ENCODE measurements around the gene PPP3CA.
"Not testable (repeated sequence)": the region's sequence is repeated elsewhere in the genome, so short reads cannot be mapped to it uniquely, and the experiment has no call there.

PPP3CA gene

GRCh38 chr4:101009471-101009870 lies 337.9 kb downstream of the PPP3CA start:
- DNase-seq (ENCODE audit: low read depth in 2 of 2) = no peak

DNA sequence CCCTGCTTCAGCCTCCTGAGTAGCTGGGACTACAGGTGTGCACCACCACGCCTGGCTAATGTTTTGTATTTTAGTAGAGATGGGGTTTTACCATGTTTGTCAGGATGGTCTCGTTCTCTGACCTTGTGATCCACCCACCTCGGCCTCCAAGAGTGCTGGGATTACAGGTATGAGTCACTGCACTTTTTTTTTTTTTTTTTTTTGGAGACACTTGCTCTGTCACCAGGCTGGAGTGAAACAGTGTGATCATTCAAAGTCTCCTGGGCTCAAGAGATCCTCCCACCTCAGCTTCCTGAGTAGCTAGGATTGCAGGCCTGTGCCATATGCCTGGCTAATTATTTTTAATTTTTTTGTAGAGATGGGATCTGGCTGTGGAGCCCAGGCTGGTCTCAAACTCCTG lies 338.8 kb downstream of the PPP3CA start:
- no peak for DNase-seq (ENCODE audit: low read depth in 2 of 2)

DNA sequence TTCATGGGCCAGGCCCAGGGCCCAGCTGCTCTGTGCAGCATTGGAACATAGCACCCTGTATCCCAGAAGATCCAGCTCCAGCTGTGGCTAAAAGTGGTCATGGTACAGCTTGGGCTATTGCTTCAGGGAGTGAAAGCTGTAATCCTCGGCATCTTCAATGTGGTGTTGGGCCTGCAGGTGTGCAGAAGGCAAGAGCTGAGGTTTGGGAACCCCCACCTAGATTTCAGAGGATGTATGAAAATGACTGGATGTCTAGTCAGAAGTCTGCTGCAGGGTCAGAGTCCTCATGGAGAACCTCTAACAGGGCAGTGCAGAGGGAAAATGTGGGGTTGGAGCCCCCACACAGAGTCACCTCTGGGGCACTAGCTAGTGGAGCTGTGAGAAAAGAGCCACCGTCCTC lies 341.7 kb downstream of the PPP3CA start:
- DNase-seq (ENCODE audit: low read depth in 2 of 2) = no peak

DNA sequence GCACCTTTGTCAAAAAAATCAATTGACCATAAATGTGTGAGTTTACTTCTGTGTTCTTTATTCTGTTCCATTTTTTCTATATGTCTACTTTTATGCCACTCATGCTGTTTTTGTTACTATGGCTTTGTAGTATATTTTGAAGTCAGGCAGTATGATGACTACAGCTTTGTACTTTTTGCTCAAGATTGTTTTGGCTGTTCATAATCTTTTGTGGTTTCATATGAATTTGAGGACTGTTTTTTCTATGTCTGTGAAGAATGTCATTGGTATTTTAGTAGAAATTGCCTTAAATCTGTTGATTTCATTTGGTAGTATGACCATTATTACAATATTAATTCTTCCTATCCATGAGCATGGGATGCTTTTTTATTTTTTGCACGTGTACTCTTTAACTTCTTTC lies 346.8 kb downstream of the PPP3CA start:
- DNase-seq (ENCODE audit: low read depth in 2 of 2) = no peak

GRCh38 chr4:100995671-100996070 lies 351.7 kb downstream of the PPP3CA start:
- no peak for DNase-seq (ENCODE audit: low read depth in 2 of 2)

- DNase-seq (ENCODE audit: low read depth in 2 of 2) = not testable (repeated sequence)
Measured at GRCh38 chr4:100995002-100995401, 352.3 kb downstream of the PPP3CA start.

GRCh38 chr4:100991332-100992069 lies 355.8 kb downstream of the PPP3CA start:
- DNase-seq (ENCODE audit: low read depth in 2 of 2) = not testable (repeated sequence)

DNA sequence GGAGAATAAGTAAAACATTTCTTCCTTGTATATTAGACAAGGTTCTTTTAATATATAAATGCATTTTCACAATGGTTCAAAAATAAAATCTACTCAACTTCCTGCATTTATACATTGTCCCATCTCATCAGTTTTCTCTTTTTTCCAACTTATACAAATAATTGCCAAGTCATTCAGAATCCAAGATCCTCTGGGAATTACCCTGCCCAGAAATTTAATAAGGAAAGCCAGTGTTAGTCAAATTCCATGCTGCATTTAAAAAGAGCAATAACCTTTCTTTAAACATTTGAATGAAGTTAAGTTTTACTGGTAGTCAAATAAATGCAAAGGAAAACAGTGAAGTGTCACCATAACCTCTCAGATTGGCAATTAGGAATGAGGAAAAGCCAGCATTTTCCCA lies 357.9 kb downstream of the PPP3CA start:
- DNase-seq (ENCODE audit: low read depth in 2 of 2) = no peak

DNA sequence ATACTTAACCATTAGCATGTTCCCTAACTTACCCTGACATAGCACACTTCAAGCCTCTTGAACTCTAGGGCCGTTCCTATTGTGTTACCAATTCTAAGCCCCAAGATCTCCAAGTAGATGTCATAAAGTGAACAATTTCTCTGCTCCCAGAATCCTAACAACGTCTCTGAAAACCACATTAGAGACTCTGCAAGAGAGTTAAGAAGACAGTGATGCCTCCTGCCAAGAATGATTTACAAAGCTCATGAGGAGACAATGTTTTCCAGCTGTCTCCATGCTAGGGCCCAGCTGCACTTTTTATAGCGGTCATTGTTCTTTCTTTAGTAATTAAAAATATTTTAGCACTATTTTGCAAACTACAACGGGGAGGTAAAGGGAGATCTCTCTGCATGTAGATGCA lies 358.4 kb downstream of the PPP3CA start:
- DNase-seq (ENCODE audit: low read depth in 2 of 2) = no peak

GRCh38 chr4:100986360-100986868 lies 360.9 kb downstream of the PPP3CA start:
- no peak for DNase-seq (ENCODE audit: low read depth in 2 of 2)

- DNase-seq (ENCODE audit: low read depth in 2 of 2) = no peak
Measured at GRCh38 chr4:100985576-100985975, 361.8 kb downstream of the PPP3CA start.

- DNase-seq (ENCODE audit: low read depth in 2 of 2) = no peak
Measured at GRCh38 chr4:100984901-100985300, 362.4 kb downstream of the PPP3CA start.

GRCh38 chr4:100983426-100983825 lies 363.9 kb downstream of the PPP3CA start:
- no peak for DNase-seq (ENCODE audit: low read depth in 2 of 2)

DNA sequence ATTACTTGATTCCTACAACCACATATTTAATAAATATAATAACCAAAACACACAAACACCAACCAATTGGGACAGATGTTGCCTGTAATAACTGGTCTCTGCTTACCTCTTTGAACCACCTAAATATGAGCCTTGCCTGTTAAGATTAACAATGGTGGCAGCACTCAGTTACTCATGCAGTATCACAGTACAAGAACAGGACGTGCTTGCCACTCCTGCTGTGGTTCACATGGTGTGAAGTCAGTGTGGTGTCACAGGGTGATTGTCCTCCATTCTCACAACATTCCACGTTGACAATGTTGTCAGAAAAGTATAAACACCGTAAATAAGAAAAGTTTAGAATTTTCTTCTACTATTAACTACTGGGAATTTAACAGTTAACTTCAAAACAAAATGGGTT lies 365.0 kb downstream of the PPP3CA start:
- no peak for DNase-seq (ENCODE audit: low read depth in 2 of 2)

GRCh38 chr4:100981447-100982204 lies 365.7 kb downstream of the PPP3CA start:
- no peak for DNase-seq (ENCODE audit: low read depth in 2 of 2)

GRCh38 chr4:100979736-100980135 lies 367.6 kb downstream of the PPP3CA start:
- no peak for DNase-seq (ENCODE audit: low read depth in 2 of 2)

GRCh38 chr4:100977746-100978397 lies 369.5 kb downstream of the PPP3CA start:
- no peak for DNase-seq (ENCODE audit: low read depth in 2 of 2)

GRCh38 chr4:100977274-100977673 lies 370.1 kb downstream of the PPP3CA start:
- DNase-seq (ENCODE audit: low read depth in 2 of 2) = no peak
